OCI-LY1 (cell line): ENCODE data around the gene CENPL.

Experiments
- H2AFZ ChIP-seq: fragments of 200-600 bp; sonication (generic), shearing (Covaris generic); 2 replicates; pipeline ENCODE4 v1.6.0; 2014; ENCODE audit warnings: antibody characterized with exemption, mild to moderate bottlenecking, low read length
- H3F3A ChIP-seq: fragments of 200-600 bp; sonication (generic), shearing (Covaris generic); 2 replicates; pipeline ENCODE4 v1.6.0; 2014; ENCODE audit warnings: mild to moderate bottlenecking, antibody characterized with exemption, low read length, moderate library complexity; ENCODE audit not compliant: insufficient read depth
- H3K27ac ChIP-seq: fragments of 200-600 bp; sonication (generic); 2 replicates; pipeline ENCODE4 v1.5.1; 2014; ENCODE audit warnings: low read length, mixed run types, mild to moderate bottlenecking, low read depth; ENCODE audit not compliant: poor library complexity, severe bottlenecking
- H3K27me3 ChIP-seq: fragments of 200-600 bp; sonication (generic); 2 replicates; pipeline ENCODE4 v1.6.0; 2014; ENCODE audit warnings: antibody characterized with exemption, mild to moderate bottlenecking, low read length, moderate library complexity; ENCODE audit not compliant: insufficient read depth
- H3K36me3 ChIP-seq: fragments of 200-600 bp; sonication (generic); 2 replicates; pipeline ENCODE4 v1.6.1; 2014; ENCODE audit warnings: mild to moderate bottlenecking, antibody characterized with exemption, low read length, moderate library complexity, mixed read lengths; ENCODE audit not compliant: insufficient read depth
- H3K4me1 ChIP-seq: fragments of 200-600 bp; sonication (generic); 2 replicates; pipeline ENCODE4 v1.5.1; 2014; ENCODE audit warnings: mild to moderate bottlenecking, low read length, moderate library complexity; ENCODE audit not compliant: insufficient read depth, severe bottlenecking
- H3K4me2 ChIP-seq: fragments of 200-600 bp; sonication (generic), shearing (Covaris generic); 2 replicates; pipeline ENCODE4 v1.6.1; 2014; ENCODE audit warnings: low read length
- H3K4me3 ChIP-seq: fragments of 200-600 bp; sonication (generic); 2 replicates; pipeline ENCODE4 v1.5.1; 2014; ENCODE audit warnings: low read length, low read depth, mild to moderate bottlenecking, mixed read lengths; ENCODE audit not compliant: poor library complexity, severe bottlenecking
- H3K79me2 ChIP-seq: fragments of 200-600 bp; shearing (Covaris generic); 2 replicates; pipeline ENCODE4 v1.6.1; 2016; ENCODE audit warnings: mixed run types, low read length, mixed read lengths; ENCODE audit not compliant: insufficient read depth
- H3K9ac ChIP-seq: fragments of 200-600 bp; sonication (generic), shearing (Covaris generic); 2 replicates; pipeline ENCODE4 v1.6.1; 2014; ENCODE audit warnings: mild to moderate bottlenecking, low read length, mixed read lengths
- H3K9me2 ChIP-seq: fragments of 200-600 bp; sonication (generic), shearing (Covaris generic); 2 replicates; pipeline ENCODE4 v1.6.1; 2014; ENCODE audit warnings: low read depth, mild to moderate bottlenecking, low read length, mixed read lengths
- H3K9me3 ChIP-seq: fragments of 200-600 bp; shearing (Covaris generic); 2 replicates; pipeline ENCODE4 v1.6.1; 2014; ENCODE audit warnings: low read length, mixed read lengths
- H4K20me1 ChIP-seq: fragments of 200-600 bp; sonication (generic), shearing (Covaris generic); 2 replicates; pipeline ENCODE4 v1.6.0; 2016; ENCODE audit warnings: mild to moderate bottlenecking, low read length; ENCODE audit not compliant: insufficient read depth
- EZH2 ChIP-seq: fragments of 200-600 bp; sonication (generic), shearing (Covaris generic); IDR thresholded peaks from 2 replicates; pipeline ENCODE4 v1.8.0; 2017; ENCODE audit warnings: borderline replicate concordance, mixed run types, mild to moderate bottlenecking, antibody characterized with exemption, low read length, moderate library complexity, mixed read lengths
- TF ChIP-seq, protein P1 (sequence below): fragments of 200-600 bp; sonication (generic), shearing (Covaris generic); IDR thresholded peaks from 2 replicates; pipeline ENCODE4 v1.5.1; 2017; ENCODE audit warnings: mild to moderate bottlenecking, antibody characterized with exemption, low read length, moderate library complexity, mixed read lengths

CENPL gene

DNA sequence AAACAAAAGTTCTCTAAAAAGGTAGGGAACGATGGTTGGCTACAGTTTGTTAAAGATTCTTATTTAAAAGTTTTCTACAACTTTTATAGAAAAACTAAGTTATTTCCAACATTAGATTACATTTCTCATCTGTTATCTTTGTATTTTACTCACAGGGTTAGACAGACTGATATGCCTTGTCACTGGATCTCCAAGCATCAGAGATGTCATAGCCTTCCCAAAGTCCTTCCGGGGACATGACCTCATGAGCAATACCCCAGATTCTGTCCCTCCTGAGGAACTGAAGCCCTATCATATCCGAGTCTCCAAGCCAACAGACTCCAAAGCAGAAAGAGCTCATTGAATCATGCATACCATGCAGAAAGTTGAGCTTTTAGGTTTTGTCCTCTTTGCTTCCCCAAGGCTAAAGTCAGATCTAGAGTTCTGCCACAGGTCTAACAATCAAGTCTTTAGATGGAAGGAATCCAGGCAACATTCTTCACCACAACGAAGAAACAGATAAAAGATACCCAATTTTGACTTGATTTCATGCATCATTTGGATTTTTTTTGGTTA is 32.8 kb upstream of the CENPL start:
- Histone ChIP-seq H4K20me1 (no peaks in the 10 kb centered on the region), H3K9ac (no peak overlapping the region), H3K9me3 (no peaks in the 10 kb centered on the region), H2AFZ (no peak overlapping the region), H3K9me2 (no peaks in the 10 kb centered on the region), H3K27ac (no peak overlapping the region), H3K27me3 (no peaks in the 10 kb centered on the region), H3K4me2 (no peak overlapping the region), H3K79me2 (no peaks in the 10 kb centered on the region), H3K36me3 (peaks cover 73% of the 10 kb centered on the region), H3K4me3 (no peak overlapping the region), H3F3A (0 out of 2 replicates have a peak, but pooled peaks cover 6% of the 10 kb centered on the region), H3K4me1 (peaks cover under 1% of the 10 kb centered on the region)
- no peak for TF ChIP-seq EZH2

DNA sequence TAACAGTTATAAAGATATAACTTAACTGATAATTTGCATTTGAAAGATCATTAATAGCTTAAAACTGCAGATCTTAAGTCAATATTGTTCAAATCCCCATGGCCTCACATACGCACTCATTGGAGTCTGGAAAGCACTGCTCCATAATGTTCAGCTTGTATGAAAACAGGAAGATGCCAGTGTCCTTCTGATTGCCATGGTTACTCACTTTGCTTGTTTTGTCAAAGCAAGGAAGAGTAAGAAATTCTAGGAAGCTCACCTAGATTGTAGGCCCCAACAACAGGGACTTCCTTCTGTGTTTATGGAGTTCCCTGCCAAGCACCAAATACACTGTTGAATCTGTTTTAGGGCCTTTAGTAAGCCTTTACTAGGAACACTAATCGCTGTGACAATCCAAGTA is 32.2 kb upstream of the CENPL start:
- Histone ChIP-seq H3K4me1 (no peaks in the 10 kb centered on the region), H3K36me3 (peaks cover 72% of the 10 kb centered on the region), H3K9me2 (no peaks in the 10 kb centered on the region), H3K9me3 (no peaks in the 10 kb centered on the region), H3K27me3 (no peaks in the 10 kb centered on the region), H3K9ac (no peak overlapping the region), H3K79me2 (no peaks in the 10 kb centered on the region), H3F3A (0 out of 2 replicates have a peak, but pooled peaks cover 4% of the 10 kb centered on the region), H2AFZ (no peak overlapping the region), H3K4me3 (no peak overlapping the region), H3K4me2 (no peak overlapping the region), H3K27ac (no peak overlapping the region), H4K20me1 (no peaks in the 10 kb centered on the region)
- TF ChIP-seq EZH2: no peak
- TF ChIP-seq, protein P1, sequence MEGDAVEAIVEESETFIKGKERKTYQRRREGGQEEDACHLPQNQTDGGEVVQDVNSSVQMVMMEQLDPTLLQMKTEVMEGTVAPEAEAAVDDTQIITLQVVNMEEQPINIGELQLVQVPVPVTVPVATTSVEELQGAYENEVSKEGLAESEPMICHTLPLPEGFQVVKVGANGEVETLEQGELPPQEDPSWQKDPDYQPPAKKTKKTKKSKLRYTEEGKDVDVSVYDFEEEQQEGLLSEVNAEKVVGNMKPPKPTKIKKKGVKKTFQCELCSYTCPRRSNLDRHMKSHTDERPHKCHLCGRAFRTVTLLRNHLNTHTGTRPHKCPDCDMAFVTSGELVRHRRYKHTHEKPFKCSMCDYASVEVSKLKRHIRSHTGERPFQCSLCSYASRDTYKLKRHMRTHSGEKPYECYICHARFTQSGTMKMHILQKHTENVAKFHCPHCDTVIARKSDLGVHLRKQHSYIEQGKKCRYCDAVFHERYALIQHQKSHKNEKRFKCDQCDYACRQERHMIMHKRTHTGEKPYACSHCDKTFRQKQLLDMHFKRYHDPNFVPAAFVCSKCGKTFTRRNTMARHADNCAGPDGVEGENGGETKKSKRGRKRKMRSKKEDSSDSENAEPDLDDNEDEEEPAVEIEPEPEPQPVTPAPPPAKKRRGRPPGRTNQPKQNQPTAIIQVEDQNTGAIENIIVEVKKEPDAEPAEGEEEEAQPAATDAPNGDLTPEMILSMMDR: no peak

DNA sequence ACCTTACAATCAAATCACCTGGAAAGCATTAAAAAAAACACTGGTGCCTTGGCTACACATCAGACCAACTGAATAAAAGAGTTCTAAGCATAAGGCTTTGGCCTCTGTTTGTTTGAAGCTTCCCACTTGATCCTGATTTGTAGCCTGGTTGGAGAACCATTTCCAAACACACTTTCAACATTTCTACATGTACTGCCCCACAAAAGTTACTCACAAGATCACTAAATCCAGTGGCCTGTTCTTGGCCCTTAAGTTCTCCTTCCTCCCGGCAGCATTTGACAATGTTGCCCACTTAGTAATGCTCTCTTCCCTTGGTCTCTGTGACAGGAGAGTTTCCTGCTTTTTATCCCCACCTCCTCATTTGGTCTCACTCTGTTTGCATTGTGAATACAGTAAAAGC is 31.3 kb upstream of the CENPL start:
- no peak overlapping the region for H3K4me2 ChIP-seq
- no peak overlapping the region for H3K9ac ChIP-seq
- H3K4me1 ChIP-seq: no peaks in the 10 kb centered on the region
- H3K9me2 ChIP-seq: no peaks in the 10 kb centered on the region
- no peaks in the 10 kb centered on the region for H3K27me3 ChIP-seq
- H3K79me2 ChIP-seq: no peaks in the 10 kb centered on the region
- H3K9me3 ChIP-seq: no peaks in the 10 kb centered on the region
- no peaks in the 10 kb centered on the region for H3F3A ChIP-seq
- H3K4me3 ChIP-seq: no peak overlapping the region
- no peak overlapping the region for H3K27ac ChIP-seq
- no peak for TF ChIP-seq EZH2
- TF ChIP-seq, protein P1: no peak
- no peak overlapping the region for H2AFZ ChIP-seq
- no peaks in the 10 kb centered on the region for H4K20me1 ChIP-seq
- H3K36me3 ChIP-seq: peaks cover 71% of the 10 kb centered on the region

DNA sequence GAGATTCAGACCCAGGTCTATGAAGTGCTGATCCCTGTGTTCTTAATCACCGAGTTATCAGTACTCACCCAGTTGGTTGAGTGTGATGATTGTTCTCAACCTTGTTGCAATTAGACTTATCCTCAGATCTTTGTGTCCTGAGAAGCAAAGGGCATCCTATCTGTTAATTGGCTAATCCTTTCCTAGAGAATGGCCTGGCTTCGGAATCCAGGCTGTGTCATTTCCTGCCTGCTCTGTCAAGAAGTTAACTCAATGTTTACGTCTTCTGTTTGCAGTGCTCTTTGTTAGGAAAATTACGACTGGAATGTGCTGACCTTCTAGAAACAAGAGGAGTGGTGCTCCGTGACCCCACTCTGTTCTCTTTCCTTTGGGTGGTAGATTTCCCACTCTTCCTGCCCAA is 28.4 kb upstream of the CENPL start:
- Histone ChIP-seq H3K9me2 (no peaks in the 10 kb centered on the region), H3F3A (no peaks in the 10 kb centered on the region), H3K27ac (no peak overlapping the region), H3K79me2 (no peaks in the 10 kb centered on the region), H3K36me3 (peaks cover 66% of the 10 kb centered on the region), H3K9me3 (no peaks in the 10 kb centered on the region), H3K4me3 (no peak overlapping the region), H3K4me1 (no peaks in the 10 kb centered on the region), H3K27me3 (no peaks in the 10 kb centered on the region), H2AFZ (no peak overlapping the region), H3K9ac (no peak overlapping the region), H3K4me2 (no peak overlapping the region), H4K20me1 (no peaks in the 10 kb centered on the region)
- TF ChIP-seq, protein P1: no peak
- no peak for TF ChIP-seq EZH2
